GM19395 (cell line): Measurements from ENCODE around the gene PFKFB3.

Source experiments
- ATAC-seq: cut with Tn5 transposase; IDR thresholded peaks from one replicate; pipeline ENCODE4 v1.9.1; 2021; ENCODE audit warnings: mild to moderate bottlenecking, moderate library complexity; ENCODE audit not compliant: unreplicated experiment

The PFKFB3 gene

DNA sequence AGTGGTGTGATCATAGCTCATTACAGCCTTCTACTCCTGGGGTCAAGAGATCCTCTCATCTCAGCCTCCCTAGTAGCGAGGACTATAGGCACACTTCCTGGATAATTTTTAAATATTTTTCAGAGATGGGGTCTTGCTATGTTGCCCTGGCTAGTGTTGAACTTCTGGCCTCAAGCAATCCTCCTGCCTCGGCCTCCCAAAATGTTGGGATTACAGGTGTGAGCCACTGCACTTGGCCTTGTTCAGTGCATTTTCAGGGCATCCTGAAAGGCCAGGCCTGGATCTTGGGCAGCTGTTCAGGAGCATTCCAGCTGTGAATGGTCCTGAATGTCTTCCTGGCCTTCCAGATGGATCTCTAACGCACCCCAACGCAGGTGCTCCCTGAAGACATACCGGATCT, 95.7 kb downstream of the PFKFB3 start:
- no peak for ATAC-seq

DNA sequence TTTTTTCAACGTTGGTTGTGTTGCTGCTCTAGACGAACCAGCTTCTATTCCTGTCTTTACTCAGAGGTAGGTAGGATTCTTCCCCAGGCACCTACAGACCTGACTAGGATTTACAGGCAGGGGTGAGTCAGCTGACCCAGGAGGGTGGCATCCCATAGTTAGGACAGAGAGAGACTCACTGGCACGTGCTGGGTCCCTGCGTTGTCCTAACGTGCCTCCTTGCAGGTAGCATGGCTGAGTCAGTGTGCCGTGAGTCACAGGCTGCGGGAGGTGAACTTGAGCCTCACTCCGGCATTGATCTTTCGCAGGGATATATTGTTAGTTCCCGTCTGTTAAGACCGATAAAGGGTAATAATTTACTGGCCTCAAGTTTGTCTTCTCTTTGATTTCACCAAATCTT, 96.5 kb downstream of the PFKFB3 start:
- no peak for ATAC-seq

DNA sequence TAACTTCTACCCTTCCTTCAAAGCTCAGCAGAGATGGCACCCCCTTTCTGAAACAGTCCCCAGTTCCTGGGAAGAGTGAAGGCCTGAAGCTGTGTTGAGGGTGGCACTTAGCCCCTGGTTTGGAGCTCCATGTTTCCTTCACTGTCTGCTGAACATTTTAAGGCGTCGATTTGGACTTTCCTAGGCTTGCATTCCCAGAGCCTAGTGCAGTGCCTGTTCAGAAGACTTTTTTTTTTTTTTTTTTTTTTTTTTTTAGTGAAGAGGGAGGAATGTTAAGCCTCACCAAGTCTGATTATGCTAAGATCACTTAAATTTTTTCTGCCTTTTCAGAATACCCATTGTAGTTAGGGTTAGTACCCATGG, 97.0 kb downstream of the PFKFB3 start:
- ATAC-seq: no peak

DNA sequence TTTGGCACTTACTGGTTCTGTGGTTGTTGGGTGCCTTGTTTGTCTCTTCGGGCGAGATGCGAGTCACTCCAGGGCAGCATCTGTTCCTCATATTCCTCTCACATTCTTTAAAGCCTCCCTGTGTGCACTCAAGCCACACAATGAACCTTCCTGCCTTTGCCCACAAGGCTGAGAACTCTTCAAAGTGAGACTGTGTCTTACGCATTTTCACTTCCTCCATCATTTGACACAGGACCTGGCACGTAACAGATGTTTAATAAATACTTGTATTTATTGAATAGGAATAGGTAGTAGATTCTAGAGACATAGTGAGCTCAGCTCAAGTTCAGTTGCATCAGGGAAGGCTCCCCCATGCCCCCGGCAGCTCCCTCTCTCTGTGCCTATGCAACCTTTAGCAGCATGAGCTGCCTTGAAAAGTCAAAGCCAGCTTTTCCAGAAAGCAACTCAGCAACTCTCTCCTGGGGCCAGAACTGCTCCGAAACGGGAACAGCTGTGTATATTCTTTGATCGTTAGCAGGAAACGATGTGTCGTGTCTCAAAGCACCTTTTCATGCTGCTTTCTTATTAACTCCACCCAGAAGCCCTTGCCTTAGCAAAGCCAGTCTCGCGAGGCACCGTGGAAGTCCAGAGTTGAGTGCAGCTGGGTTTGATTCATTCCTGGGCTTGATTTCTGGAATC, 97.5 kb downstream of the PFKFB3 start:
- ATAC-seq: peak; percentile 93

GRCh38 chr10:6300784-6301460, 98.2 kb downstream of the PFKFB3 start:
- no peak for ATAC-seq

DNA sequence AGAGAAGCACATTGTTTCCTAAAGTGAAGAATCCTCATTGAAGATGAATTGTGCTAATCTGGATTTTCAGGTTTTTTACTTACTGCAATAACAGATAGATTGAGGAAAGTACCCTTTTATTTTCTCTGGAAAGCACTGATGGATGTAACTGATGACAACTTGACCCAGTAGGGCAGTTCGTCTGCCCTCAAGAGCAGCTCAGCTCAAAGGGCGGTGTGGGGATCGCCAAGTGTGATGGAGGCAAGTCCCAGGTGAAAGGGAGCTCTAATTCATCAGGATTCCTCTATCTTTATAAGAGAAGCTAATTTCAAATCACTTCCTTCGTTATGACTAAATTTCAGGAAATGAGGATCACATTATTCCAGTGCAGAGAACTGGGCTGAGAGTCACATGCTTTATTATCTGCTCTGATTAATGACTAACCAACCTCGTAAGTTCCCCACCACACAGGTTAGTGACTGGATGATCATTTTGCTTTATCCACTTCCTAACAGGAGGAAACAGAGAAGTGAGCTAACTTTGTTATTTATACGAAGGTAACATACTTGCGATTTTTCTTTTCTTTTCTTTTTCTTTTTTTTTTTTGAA, 98.8 kb downstream of the PFKFB3 start:
- no peak for ATAC-seq
